ENCODE measurements around the gene HNRNPK.

Gene HNRNPK

GRCh38 chr9:83977196-83977595 is 2.8 kb downstream of the HNRNPK start:
- no peak for TF ChIP-seq CTCF (IDR thresholded peaks at IDR 0.05; ENCODE audit: low read length, missing control alignments)
- peak overlapping the region; percentile 75 for H3K4me3 ChIP-seq (replicated peaks; ENCODE audit: low read depth, low read length)
- DNase-seq (ENCODE audit: low read depth), result no peak

GRCh38 chr9:83976372-83976771 is 3.6 kb downstream of the HNRNPK start:
- DNase-seq (ENCODE audit: low read depth), result no peak
- no peak for TF ChIP-seq CTCF (IDR thresholded peaks at IDR 0.05; ENCODE audit: low read length, missing control alignments)
- H3K4me3 ChIP-seq (replicated peaks; ENCODE audit: low read depth, low read length), result peak overlapping the region; percentile 75

GRCh38 chr9:83975300-83975699 is 4.7 kb downstream of the HNRNPK start:
- H3K4me3 ChIP-seq (replicated peaks; ENCODE audit: low read depth, low read length), result no peak overlapping the region
- no peak for TF ChIP-seq CTCF (IDR thresholded peaks at IDR 0.05; ENCODE audit: low read length, missing control alignments)
- DNase-seq (ENCODE audit: low read depth), result no peak

GRCh38 chr9:83972286-83972685 is 7.7 kb downstream of the HNRNPK start:
- DNase-seq (ENCODE audit: low read depth), result no peak
- no peak for TF ChIP-seq CTCF (IDR thresholded peaks at IDR 0.05; ENCODE audit: low read length, missing control alignments)
- H3K4me3 ChIP-seq (replicated peaks; ENCODE audit: low read depth, low read length), result no peak overlapping the region

- no peak for DNase-seq (ENCODE audit: low read depth)
- no peak overlapping the region for H3K4me3 ChIP-seq (replicated peaks; ENCODE audit: low read depth, low read length)
- TF ChIP-seq CTCF (IDR thresholded peaks at IDR 0.05; ENCODE audit: low read length, missing control alignments), result no peak
These were observed 8.5 kb downstream of the HNRNPK start for GRCh38 chr9:83971485-83971884.

- TF ChIP-seq CTCF (IDR thresholded peaks at IDR 0.05; ENCODE audit: low read length, missing control alignments), result no peak
These were observed 10.4 kb downstream of the HNRNPK start for GRCh38 chr9:83969602-83970001.

GRCh38 chr9:83967073-83967472 is 12.9 kb downstream of the HNRNPK start:
- H3K4me3 ChIP-seq (replicated peaks; ENCODE audit: low read depth, low read length), result no peak overlapping the region
- DNase-seq (ENCODE audit: low read depth), result no peak
- no peak for TF ChIP-seq CTCF (IDR thresholded peaks at IDR 0.05; ENCODE audit: low read length, missing control alignments)

More at GRCh38 chr9:83969602-83970001, 10.4 kb downstream of the HNRNPK start:
- no peak for DNase-seq (ENCODE audit: low read depth)
- H3K4me3 ChIP-seq (replicated peaks; ENCODE audit: low read depth, low read length), result no peak overlapping the region

Measured in fibroblast of pulmonary artery (primary cell).